ENCODE data around the gene IFIT5.
"Not testable (repeated sequence)": the region's sequence is repeated elsewhere in the genome, so short reads cannot be mapped to it uniquely, and the experiment has no call there.

Gene IFIT5

DNA sequence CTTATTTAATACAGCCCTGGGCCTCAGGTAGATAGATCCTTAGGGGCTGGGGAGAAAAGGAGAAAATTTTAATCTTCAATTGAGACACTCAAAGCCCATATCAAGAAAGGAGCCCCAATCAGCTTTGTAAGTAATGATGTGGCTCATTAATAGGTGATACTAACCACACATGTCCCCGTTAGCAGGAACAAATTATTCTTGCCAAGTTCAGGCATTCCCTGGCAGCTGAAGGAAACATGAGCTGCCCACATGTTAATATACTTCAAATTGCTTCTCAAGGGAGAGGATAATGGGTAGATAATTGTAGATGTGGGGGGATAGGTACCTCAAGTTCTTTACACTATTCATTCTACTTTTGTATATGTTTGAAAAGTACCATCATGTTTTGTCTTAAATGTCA lies 14.5 kb downstream of the IFIT5 start:
- no peak for DNase-seq (ENCODE audit: low read depth in 2 of 2)

DNA sequence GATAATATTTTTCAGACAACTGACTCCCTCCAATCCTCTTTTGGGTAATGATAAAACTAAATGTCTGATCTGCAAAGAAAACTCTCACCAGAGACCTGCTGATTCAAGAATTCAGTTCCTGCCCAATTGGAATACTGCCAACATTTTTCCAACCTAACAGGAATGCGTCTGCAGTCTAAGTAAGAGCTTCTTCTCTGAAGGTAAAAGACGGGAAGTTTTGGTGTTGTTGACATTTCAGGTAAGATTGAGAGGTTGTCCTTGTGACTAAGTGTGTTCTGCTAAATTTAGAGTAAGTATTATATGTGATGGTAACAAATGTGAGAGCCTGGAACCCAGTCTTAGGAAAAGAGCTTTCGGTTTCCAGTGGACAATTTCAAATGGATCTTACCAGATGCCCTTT lies 17.6 kb downstream of the IFIT5 start:
- DNase-seq (ENCODE audit: low read depth in 2 of 2): no peak

DNA sequence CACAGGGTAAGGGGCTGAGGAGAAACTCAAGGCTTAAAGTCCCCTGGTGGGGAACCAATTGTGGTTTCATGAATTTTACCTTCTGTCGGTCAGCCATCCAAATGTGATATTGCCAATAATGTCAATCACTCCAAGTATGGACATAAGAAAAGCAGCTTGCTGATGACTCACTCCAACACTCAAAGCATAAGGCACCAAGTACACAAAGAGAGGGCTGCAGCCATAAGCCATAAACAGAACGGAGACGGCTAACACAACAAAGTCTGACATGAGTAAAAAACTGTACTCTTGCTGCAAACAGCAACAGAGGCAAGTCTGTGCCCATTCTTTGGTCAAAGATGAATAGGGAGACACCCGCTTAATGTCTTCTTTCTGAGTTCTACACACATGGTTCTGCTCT lies 24.2 kb downstream of the IFIT5 start:
- DNase-seq (ENCODE audit: low read depth in 2 of 2): no peak

- no peak for DNase-seq (ENCODE audit: low read depth in 2 of 2)
These were observed 26.1 kb downstream of the IFIT5 start for GRCh38 chr10:89440226-89441009.

DNA sequence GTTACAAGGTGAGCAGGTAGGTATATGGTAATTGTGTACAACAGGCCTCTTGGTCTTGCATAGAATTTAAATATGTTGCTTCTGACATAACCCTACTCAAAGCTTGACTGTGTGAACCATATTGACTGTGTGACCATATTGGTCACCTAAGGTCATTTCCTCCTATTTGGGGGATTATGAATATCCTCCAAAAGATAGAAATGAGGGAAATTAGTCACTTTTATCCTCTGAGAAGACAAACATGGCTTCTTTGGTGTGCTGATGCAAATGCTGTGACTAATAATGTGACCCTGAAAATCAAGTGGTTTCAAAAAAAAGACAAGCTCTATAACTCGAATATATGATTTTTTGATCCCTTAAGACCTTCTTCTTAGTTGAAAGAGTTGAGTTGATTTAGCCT lies 27.9 kb downstream of the IFIT5 start:
- DNase-seq (ENCODE audit: low read depth in 2 of 2): no peak

GRCh38 chr10:89444819-89445218 lies 30.5 kb downstream of the IFIT5 start:
- not testable (repeated sequence) for DNase-seq (ENCODE audit: low read depth in 2 of 2)

GRCh38 chr10:89450901-89451300 lies 36.5 kb downstream of the IFIT5 start:
- no peak for DNase-seq (ENCODE audit: low read depth in 2 of 2)

GRCh38 chr10:89452193-89452592 lies 37.8 kb downstream of the IFIT5 start:
- no peak for DNase-seq (ENCODE audit: low read depth in 2 of 2)

GRCh38 chr10:89454561-89455347 lies 40.4 kb downstream of the IFIT5 start:
- DNase-seq (ENCODE audit: low read depth in 2 of 2): no peak

GRCh38 chr10:89458291-89458690 lies 43.9 kb downstream of the IFIT5 start:
- no peak for DNase-seq (ENCODE audit: low read depth in 2 of 2)

DNA sequence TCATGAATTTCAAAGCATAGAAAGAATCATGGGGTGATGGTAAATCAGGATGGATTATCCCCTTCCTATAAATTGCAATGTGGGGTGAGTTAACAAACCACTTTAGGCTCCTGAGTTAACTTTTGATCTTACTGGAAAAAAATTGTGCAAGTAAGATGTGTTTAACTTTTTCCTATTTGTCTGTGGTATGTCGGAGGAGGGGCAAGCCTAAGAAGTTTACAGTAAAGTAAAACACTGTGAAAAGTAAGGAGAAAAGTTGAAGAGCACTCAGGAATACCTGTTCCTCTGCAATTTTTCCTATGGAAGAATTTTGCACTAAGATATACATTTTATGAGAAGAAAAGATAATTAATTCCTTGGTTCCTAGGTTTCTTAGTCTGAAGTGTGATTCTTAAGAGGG lies 44.4 kb downstream of the IFIT5 start:
- DNase-seq (ENCODE audit: low read depth in 2 of 2): no peak

DNA sequence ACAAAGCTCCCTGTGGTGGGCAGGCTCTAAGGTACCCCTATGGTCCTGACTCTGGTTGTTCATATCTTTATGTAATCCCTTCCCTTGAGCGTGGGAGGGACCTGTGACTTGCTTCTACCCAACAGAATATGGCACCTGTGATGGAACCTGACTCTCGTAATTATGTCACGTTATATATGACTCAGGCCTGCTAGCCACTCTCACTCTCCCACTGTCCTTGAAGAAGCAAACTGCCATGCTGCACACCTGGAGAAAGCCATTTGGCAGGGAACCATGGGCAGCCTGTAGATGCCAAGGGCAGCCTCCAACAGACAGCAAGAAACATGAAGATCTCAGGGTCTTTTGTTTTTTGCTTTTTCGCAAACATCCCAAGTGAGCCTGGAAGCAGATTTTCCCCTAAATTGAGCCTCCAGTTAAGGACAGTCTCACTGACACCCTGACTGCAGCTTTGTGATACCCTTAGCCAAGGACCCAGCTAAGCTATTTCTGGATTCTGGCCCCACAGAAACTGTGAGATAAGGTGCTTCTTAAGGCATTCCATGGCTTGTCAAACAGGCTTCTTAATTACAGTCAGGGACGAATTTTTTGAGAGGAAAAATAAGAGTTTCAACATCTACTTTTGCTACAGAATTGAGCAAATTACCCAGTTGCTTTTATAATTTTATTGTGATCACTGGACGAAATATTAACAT lies 49.6 kb downstream of the IFIT5 start:
- DNase-seq (ENCODE audit: low read depth in 2 of 2): no peak

GRCh38 chr10:89465196-89465595 lies 50.8 kb downstream of the IFIT5 start:
- no peak for DNase-seq (ENCODE audit: low read depth in 2 of 2)

DNA sequence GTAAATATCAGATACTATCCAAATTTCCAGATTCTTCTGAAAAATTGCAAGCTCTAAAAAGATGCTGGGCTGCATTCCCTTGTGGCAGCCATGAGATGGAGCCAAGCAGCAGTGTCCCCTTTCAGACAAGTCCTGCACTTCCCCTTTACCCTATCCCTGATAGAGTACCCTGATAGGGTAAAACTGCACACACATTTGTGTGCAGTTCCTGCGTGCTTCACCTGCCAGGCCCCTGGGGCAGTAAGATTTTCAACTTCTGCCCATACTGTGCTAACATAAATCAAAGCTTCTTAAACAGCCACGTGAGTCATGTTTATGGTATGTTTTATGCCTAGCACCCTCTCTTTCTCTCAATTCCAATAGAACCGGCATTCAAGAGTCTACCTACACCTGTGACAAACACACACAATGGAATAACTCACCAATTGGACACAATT lies 52.2 kb downstream of the IFIT5 start:
- DNase-seq (ENCODE audit: low read depth in 2 of 2): no peak

GRCh38 chr10:89468191-89468965 lies 54.0 kb downstream of the IFIT5 start:
- DNase-seq (ENCODE audit: low read depth in 2 of 2): no peak

DNA sequence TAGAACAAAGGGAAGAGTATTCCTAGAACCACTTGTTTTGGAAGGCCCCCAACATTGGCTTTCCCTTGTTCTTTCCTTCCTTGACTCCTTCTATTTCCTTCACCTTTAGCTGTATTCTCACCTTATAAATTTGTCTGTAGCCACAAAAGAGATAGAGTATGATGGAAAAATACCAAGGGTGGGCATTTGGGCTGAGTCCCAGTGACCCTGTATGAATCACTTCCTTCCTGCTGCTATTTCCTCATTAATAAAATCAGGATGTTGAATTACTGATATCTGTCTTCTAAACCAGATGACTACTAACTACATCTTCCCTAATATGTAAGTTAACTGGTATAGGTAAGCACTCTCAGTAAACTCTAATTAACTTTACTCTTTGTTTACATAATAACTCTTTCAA lies 55.1 kb downstream of the IFIT5 start:
- DNase-seq (ENCODE audit: low read depth in 2 of 2): no peak
